Measurements from ENCODE around the gene YBEY.

Gene YBEY

GRCh38 chr21:46325073-46325912, 39.2 kb downstream of the YBEY start (continued):
- TF ChIP-seq PRDM4 (tag by site-specific recombination; IDR thresholded peaks at IDR 0.05) (no peak), ZNF449 (tag by site-specific recombination; IDR thresholded peaks at IDR 0.05) (no peak), ZNF335 (tag by site-specific recombination; conservative IDR thresholded peaks at IDR 0.05) (peak; percentile 58), ZNF639 (tag by site-specific recombination; IDR thresholded peaks at IDR 0.05) (no peak; the same call in 1 of the 2 replicates), ZNF677 (tag by site-specific recombination; IDR thresholded peaks at IDR 0.05) (no peak), ZNF292 (tag by site-specific recombination; IDR thresholded peaks at IDR 0.05; ENCODE audit: borderline replicate concordance, low read depth) (no peak), ZNF24 (tag by site-specific recombination; IDR thresholded peaks at IDR 0.05) (no peak), KLF7 (tag by site-specific recombination; IDR thresholded peaks at IDR 0.05; ENCODE audit: borderline replicate concordance) (peak; percentile 62), ZNF560 (tag by site-specific recombination; IDR thresholded peaks at IDR 0.05; ENCODE audit: borderline replicate concordance) (no peak), ZNF112 (tag by site-specific recombination; IDR thresholded peaks at IDR 0.05) (no peak), ZNF133 (tag by site-specific recombination; IDR thresholded peaks at IDR 0.05) (no peak), ZNF239 (tag by site-specific recombination; IDR thresholded peaks at IDR 0.05) (no peak), ZNF549 (tag by site-specific recombination; IDR thresholded peaks at IDR 0.05) (no peak), ZFP69B (tag by site-specific recombination; IDR thresholded peaks at IDR 0.05) (no peak), EGR2 (tag by site-specific recombination; IDR thresholded peaks at IDR 0.05; ENCODE audit: low read depth) (no peak), KLF8 (tag by site-specific recombination; IDR thresholded peaks at IDR 0.05) (peak; percentile 12), ZEB2 (tag by site-specific recombination; IDR thresholded peaks at IDR 0.05) (no peak), ZNF2 (tag by site-specific recombination; IDR thresholded peaks at IDR 0.05) (peak; percentile 43), BCL11A (tag by site-specific recombination; IDR thresholded peaks at IDR 0.05; ENCODE audit: low read depth) (no peak), KLF9 (tag by site-specific recombination; IDR thresholded peaks at IDR 0.05; ENCODE audit: low read depth) (no peak), ZNF280C (tag by site-specific recombination; IDR thresholded peaks at IDR 0.05) (no peak), ZNF76 (tag by site-specific recombination; IDR thresholded peaks at IDR 0.05; ENCODE audit: borderline replicate concordance, low read depth) (peak; percentile 35; the same call in 1 of the 2 replicates), PATZ1 (tag by site-specific recombination; IDR thresholded peaks at IDR 0.05) (peak; percentile 47), GFI1B (tag by site-specific recombination; IDR thresholded peaks at IDR 0.05) (no peak), ZNF157 (tag by site-specific recombination; IDR thresholded peaks at IDR 0.05) (no peak), ZNF354C (tag by site-specific recombination; IDR thresholded peaks at IDR 0.05; ENCODE audit: borderline replicate concordance, low read depth) (no peak)
